GM21528 (cell line): ENCODE results near the gene ATP11C.
"Not testable (repeated sequence)": the region's sequence is repeated elsewhere in the genome, so short reads cannot be mapped to it uniquely, and the experiment has no call there.

Experiments used
- ATAC-seq: cut with Tn5 transposase; IDR thresholded peaks from one replicate; pipeline ENCODE4 v1.9.1; 2021; ENCODE audit warnings: mild to moderate bottlenecking, moderate library complexity; ENCODE audit not compliant: unreplicated experiment, low FRiP score

ATP11C gene

GRCh38 chrX:139864640-139865039 is 68.2 kb downstream of the ATP11C start:
- ATAC-seq = no peak

DNA sequence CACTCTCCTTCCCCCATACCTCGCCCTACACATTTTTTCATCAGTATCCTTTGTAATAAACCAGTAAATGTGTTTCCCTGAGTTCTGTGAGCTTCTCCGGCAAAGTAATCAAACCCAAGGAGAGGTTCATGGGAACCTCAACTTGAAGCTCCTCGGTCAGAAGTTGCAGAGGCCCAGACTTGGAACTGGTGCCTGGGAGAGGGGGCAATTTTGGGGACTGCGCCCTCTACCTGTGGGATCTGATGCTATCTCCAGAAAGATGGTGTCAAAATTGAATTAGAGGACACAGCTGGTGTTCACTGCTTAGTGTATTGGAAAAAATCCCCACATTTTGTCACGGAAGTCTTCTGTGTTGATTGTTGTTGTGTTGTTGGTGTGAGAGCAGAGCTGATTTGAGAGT is 70.6 kb downstream of the ATP11C start:
- no peak for ATAC-seq

- ATAC-seq = not testable (repeated sequence)
These were observed 76.0 kb downstream of the ATP11C start for GRCh38 chrX:139856826-139857225.

DNA sequence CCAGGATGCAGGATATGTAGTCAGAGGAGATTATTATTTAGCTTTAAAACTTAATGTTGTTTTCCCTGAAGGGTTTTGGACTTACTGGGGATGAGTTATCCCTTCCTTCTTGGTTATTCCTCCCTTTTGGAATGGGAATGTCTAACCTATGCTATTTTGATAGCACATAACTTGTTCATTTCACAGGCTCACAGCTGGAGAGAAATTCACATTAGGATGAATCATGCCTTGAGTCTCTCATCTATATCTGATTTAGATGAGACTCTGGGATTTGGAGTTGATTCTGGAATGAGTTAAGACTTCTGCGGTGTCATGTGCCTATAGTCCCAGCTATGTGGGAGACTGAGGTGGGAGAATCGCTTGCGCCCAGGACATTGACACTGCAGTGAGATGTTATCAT is 81.1 kb downstream of the ATP11C start:
- no peak for ATAC-seq

DNA sequence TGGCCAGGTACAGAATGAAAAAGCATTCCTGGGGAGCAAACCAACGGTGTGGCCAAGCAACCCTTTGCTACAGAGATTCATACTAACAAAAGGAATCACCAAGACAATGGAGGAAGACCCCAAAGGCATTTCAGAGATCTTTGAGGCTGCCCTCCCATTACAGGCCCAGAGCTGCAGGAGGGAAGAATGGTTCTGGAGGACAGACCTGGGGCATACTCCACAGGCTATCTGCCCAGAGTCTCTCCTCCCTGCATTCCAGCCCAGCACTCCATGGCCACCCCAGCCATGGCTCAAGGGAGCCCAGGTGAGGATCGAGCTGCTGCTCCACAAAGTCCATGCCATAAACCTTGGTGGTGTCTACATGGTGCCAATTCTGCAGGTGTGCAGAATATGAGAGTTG is 81.9 kb downstream of the ATP11C start:
- ATAC-seq = no peak

GRCh38 chrX:139844884-139845283 is 88.0 kb downstream of the ATP11C start:
- ATAC-seq = no peak

GRCh38 chrX:139844163-139844562 is 88.7 kb downstream of the ATP11C start:
- ATAC-seq = no peak

GRCh38 chrX:139842326-139843185 is 90.3 kb downstream of the ATP11C start:
- no peak for ATAC-seq

- not testable (repeated sequence) for ATAC-seq
These were observed 96.5 kb downstream of the ATP11C start for GRCh38 chrX:139836335-139836734.

DNA sequence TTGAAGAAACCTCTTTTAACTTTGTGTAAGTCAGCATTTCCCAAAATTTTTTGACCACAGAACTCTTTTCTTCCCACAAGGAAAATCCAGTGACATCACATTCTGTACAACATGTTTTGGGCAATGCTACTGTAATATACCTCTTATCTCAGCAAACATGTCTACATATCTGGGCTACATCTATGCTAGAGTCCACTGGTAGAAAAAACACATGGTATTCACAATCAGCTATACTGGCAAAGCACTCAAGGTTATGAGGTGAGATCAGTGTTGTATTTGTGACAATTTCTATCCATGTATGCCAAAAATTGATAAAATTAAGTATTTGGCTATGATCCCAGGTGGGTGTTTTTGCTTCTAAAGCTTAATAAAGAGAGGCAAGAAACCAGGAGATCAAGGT is 98.0 kb downstream of the ATP11C start:
- ATAC-seq = no peak

GRCh38 chrX:139832718-139833309 is 100.0 kb downstream of the ATP11C start:
- ATAC-seq = no peak

GRCh38 chrX:139831675-139832456 is 101.0 kb downstream of the ATP11C start:
- ATAC-seq = peak; percentile 91

DNA sequence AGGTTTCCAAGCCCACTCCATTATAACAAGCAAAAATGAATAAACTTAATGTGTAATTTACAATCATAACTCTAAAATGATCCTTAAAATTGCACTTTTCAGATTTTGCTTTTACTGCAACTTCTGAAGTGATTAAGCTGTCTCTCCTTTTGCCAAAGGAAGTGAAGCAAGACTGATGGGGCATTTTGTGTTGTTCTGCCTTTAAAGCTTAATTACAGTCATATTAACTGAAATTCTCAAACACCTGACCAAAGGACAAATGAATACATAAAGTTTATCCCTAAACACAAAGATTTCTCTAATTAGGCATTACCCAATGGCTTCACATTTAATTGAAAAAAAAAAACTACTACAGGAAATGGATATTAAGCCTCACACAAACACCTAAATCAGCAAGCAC is 101.8 kb downstream of the ATP11C start:
- ATAC-seq = no peak

GRCh38 chrX:139828830-139829229 is 104.0 kb downstream of the ATP11C start:
- ATAC-seq = no peak

- no peak for ATAC-seq
These were observed 104.8 kb downstream of the ATP11C start for GRCh38 chrX:139828033-139828432.

DNA sequence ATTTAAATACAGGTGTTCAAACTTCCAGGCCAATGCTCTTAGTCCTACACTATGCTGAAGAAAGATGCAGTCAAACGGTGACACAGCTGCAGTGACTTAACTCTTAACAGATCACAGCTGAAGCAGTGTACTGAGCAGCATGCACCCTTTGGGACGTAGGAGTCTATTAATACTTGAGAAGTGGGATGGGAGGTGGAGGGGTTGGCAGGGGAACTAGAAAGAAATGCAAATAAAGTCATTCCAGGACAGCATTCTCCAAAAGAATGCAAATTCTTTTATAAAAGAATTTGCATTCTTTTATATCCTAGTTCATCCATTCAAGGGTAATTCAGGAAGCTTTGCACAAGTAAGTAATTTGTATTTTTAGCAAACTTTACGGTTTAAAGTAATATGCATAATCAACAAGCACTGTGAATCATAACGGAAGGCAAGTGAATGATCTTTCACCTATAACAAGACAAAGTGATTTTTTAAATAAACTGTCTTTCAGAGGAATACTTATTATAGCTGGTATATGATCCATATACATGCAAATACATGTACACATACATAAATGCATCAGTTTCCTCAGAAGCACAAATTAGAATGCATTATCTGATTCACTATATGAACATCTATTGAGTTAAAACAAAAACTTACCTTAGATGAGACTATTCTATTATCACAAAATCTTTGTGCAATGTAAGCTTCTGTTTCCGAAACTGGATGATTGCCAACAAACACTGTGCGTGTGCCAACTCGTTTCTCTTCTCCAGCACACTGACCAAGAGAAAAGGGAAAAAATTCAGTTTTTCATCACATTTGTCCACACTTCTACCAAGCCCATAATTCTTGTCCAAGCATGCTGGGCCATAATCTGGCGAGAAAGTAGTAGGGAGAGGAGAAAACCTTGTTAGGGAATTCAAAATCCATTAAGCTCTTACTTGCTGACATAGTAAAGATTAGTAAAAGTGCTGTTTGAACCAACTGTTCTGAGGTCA is 106.5 kb downstream of the ATP11C start:
- ATAC-seq = no peak

DNA sequence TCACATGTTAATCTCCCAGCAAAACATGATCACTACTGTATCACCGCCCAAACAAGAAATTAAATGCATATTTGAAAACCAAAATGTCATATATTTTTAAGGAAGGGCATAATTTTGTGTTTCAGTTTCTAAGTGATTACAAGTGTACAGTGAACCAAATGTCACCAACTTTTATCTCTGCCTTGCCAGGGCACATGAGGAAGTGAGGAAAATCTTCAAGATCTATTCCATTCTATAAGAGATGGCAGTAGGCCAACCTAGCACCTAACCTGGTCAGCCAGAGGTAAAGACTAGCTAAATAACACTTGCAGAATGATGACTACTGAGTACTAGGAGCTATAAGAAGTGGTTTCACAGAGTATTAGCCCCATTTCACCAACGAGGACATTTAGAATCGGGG is 107.2 kb downstream of the ATP11C start:
- ATAC-seq = no peak

- ATAC-seq = no peak
These were observed 109.0 kb downstream of the ATP11C start for GRCh38 chrX:139823806-139824205.

DNA sequence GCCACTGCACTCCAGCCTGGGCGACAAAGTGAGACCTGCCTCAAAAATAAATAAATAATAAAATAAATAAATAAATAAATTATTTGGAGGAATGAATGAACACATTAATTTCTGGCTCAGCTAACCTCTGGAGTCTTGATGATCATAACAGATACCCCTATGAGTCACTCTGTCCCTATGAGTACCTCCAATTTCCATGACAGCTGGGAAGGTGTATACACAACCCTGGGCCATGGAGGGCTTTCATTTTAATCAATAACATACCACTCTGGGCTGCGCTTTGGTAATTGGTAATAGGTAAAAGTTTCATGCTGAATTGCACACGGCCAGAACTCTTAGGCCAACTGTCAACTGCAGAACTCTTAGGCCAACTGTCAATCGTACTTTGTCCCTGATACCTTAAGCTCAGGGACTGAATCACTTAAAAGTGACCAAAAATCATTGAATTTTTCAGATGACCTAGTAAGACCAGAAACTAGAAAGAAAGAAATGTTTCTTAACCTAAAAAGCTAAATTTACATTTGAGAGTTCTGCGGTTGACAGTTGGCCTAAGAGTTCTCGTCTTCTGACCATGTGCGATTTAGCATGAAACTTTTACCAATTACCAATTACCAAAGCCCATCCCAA is 112.4 kb downstream of the ATP11C start:
- no peak for ATAC-seq

DNA sequence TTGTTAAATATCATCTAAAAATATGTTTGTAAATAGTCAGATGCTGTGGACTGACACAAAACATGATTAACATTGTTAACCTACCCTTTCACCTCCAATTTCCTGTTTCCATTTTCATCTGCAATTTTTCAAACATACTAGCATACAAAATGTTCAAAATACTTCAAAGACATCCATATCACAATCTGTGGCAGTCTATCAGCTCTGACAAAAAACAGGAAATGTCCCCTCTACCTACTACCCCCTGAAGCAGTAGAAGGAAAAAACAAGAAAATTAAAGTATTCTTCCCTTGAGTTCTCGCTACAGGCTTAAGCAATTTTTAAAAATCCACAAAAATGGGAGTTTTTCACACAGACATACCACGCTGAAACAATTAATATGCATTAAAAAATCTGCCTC is 116.6 kb downstream of the ATP11C start:
- ATAC-seq = no peak
